ENCODE data around the gene APEH.

DNA sequence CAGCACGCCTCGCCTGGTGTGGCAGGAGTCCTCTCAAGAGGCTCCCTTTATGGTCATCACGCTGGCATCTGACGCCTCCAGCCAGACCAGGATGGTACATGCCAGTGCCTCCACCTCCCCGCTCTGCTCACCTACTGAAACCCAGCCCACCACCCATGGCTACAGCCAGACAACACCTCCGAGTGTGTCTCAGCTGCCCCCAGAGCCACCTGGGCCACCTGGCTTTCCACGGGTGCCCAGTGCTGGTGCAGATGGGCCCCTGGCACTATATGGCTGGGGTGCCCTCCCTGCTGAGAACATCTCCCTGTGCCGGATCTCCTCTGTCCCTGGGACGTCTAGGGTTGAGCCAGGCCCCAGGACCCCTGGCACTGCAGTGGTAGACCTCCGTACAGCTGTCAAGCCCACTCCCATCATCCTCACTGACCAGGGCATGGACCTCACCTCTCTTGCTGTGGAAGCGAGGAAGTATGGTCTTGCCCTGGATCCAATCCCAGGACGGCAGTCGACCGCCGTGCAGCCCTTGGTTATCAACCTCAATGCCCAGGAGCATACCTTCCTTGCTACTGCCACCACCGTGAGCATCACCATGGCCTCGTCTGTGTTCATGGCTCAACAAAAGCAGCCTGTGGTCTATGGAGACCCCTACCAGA, 19.9 kb upstream of the APEH start:
- TF ChIP-seq CTCF (IDR thresholded peaks at IDR 0.05), result no peak
- TF ChIP-seq POLR2A (IDR thresholded peaks at IDR 0.05), result no peak

All from adrenal gland (tissue), 5 donors.